HL-60 (cell line): Measurements from ENCODE around the gene OR6A2.

Experiments used
- CTCF ChIP-seq: IDR thresholded peaks from one replicate; pipeline ENCODE4 v1.5.1; 2011; ENCODE audit warnings: low read length, control low read depth, inconsistent platforms; ENCODE audit not compliant: insufficient read depth
- GABPA ChIP-seq: IDR thresholded peaks from 2 replicates; pipeline ENCODE4 v1.6.1; 2012; ENCODE audit warnings: low read depth
- POLR2AphosphoS5 ChIP-seq: IDR thresholded peaks from 2 replicates; pipeline ENCODE4 v1.6.1; 2012; ENCODE audit warnings: low read depth
- REST ChIP-seq: IDR thresholded peaks from 2 replicates; pipeline ENCODE4 v1.6.1; 2012; ENCODE audit warnings: low read depth; ENCODE audit not compliant: insufficient replicate concordance
- SPI1 ChIP-seq: IDR thresholded peaks from 2 replicates; pipeline ENCODE4 v1.6.1; 2012; ENCODE audit warnings: low read depth, mild to moderate bottlenecking, borderline replicate concordance

GRCh38 chr11:6745465-6746015 lies 53.9 kb downstream of the OR6A2 start:
- no peak for TF ChIP-seq CTCF
- TF ChIP-seq POLR2AphosphoS5 = no peak
- TF ChIP-seq REST = no peak
- no peak for TF ChIP-seq SPI1
- TF ChIP-seq GABPA = no peak
